Stimulated activated naive CD8-positive, alpha-beta T cell treated with anti-CD3 and anti-CD28 coated beads, Interleukin-15, Interleukin-2, amounts not matched to agents 100 ng/mL and 50 ng/mL, for 24 hours (primary cell): Measurements from ENCODE around the gene FRMD8.

Experiments
- H3K27ac Mint-ChIP-seq: one replicate; pipeline ENCODE4 v1.8.0; 2021; ENCODE audit warnings: mild to moderate bottlenecking, mixed read lengths
- H3K27me3 Mint-ChIP-seq: one replicate; pipeline ENCODE4 v1.8.0; 2021; ENCODE audit warnings: mixed read lengths
- H3K36me3 Mint-ChIP-seq: one replicate; pipeline ENCODE4 v1.8.0; 2021; ENCODE audit warnings: low read depth, mixed read lengths
- H3K4me1 Mint-ChIP-seq: one replicate; pipeline ENCODE4 v1.8.0; 2021; ENCODE audit warnings: low read depth, mixed read lengths
- H3K4me3 Mint-ChIP-seq: one replicate; pipeline ENCODE4 v1.8.0; 2021; ENCODE audit warnings: mild to moderate bottlenecking, mixed read lengths
- H3K9me3 Mint-ChIP-seq: one replicate; pipeline ENCODE4 v1.8.0; 2021; ENCODE audit warnings: mixed read lengths

Gene FRMD8

GRCh38 chr11:65362320-65362931 lies 24.0 kb upstream of the FRMD8 start:
- peaks cover 10% of the 10 kb centered on the region for H3K4me1 Mint-ChIP-seq
- peak overlapping the region; percentile 68 for H3K27ac Mint-ChIP-seq
- no peaks in the 10 kb centered on the region for H3K9me3 Mint-ChIP-seq
- H3K4me3 Mint-ChIP-seq, result peak overlapping the region; percentile 12
- no peaks in the 10 kb centered on the region for H3K27me3 Mint-ChIP-seq
- H3K36me3 Mint-ChIP-seq, result no peaks in the 10 kb centered on the region

- Mint-ChIP-seq H3K9me3 (no peaks in the 10 kb centered on the region), H3K4me3 (no peak overlapping the region), H3K36me3 (no peaks in the 10 kb centered on the region), H3K4me1 (peaks cover 10% of the 10 kb centered on the region), H3K27ac (no peak overlapping the region), H3K27me3 (no peaks in the 10 kb centered on the region)
Observed at GRCh38 chr11:65362966-65363365, 23.5 kb upstream of the FRMD8 start.

GRCh38 chr11:65363770-65364169 lies 22.7 kb upstream of the FRMD8 start:
- Mint-ChIP-seq H3K27me3 (no peaks in the 10 kb centered on the region), H3K4me3 (no peak overlapping the region), H3K4me1 (peaks cover 10% of the 10 kb centered on the region), H3K9me3 (no peaks in the 10 kb centered on the region), H3K27ac (no peak overlapping the region), H3K36me3 (no peaks in the 10 kb centered on the region)

- no peak overlapping the region for H3K27ac Mint-ChIP-seq
- H3K27me3 Mint-ChIP-seq, result no peaks in the 10 kb centered on the region
- H3K4me3 Mint-ChIP-seq, result no peak overlapping the region
- no peaks in the 10 kb centered on the region for H3K9me3 Mint-ChIP-seq
- peaks cover 10% of the 10 kb centered on the region for H3K4me1 Mint-ChIP-seq
- H3K36me3 Mint-ChIP-seq, result no peaks in the 10 kb centered on the region
Observed at GRCh38 chr11:65366340-65366773, 20.1 kb upstream of the FRMD8 start.

GRCh38 chr11:65370659-65371049 lies 15.8 kb upstream of the FRMD8 start:
- Mint-ChIP-seq H3K4me3 (no peak overlapping the region), H3K27me3 (no peaks in the 10 kb centered on the region), H3K27ac (peak overlapping the region; percentile 31), H3K36me3 (no peaks in the 10 kb centered on the region), H3K9me3 (no peaks in the 10 kb centered on the region), H3K4me1 (no peaks in the 10 kb centered on the region)

- Mint-ChIP-seq H3K36me3 (no peaks in the 10 kb centered on the region), H3K4me3 (no peak overlapping the region), H3K27ac (no peak overlapping the region), H3K27me3 (no peaks in the 10 kb centered on the region), H3K9me3 (no peaks in the 10 kb centered on the region), H3K4me1 (no peaks in the 10 kb centered on the region)
Observed at GRCh38 chr11:65373839-65374580, 12.4 kb upstream of the FRMD8 start.

GRCh38 chr11:65375012-65375411 lies 11.4 kb upstream of the FRMD8 start:
- Mint-ChIP-seq H3K9me3 (no peaks in the 10 kb centered on the region), H3K27me3 (no peaks in the 10 kb centered on the region), H3K4me3 (no peak overlapping the region), H3K27ac (no peak overlapping the region), H3K4me1 (peaks cover under 1% of the 10 kb centered on the region), H3K36me3 (no peaks in the 10 kb centered on the region)

GRCh38 chr11:65376138-65376713 lies 10.2 kb upstream of the FRMD8 start:
- peaks cover 6% of the 10 kb centered on the region for H3K4me1 Mint-ChIP-seq
- H3K4me3 Mint-ChIP-seq, result no peak overlapping the region
- no peaks in the 10 kb centered on the region for H3K27me3 Mint-ChIP-seq
- H3K27ac Mint-ChIP-seq, result no peak overlapping the region
- no peaks in the 10 kb centered on the region for H3K9me3 Mint-ChIP-seq
- no peaks in the 10 kb centered on the region for H3K36me3 Mint-ChIP-seq

- Mint-ChIP-seq H3K36me3 (no peaks in the 10 kb centered on the region), H3K27ac (no peak overlapping the region), H3K9me3 (no peaks in the 10 kb centered on the region), H3K27me3 (no peaks in the 10 kb centered on the region), H3K4me3 (no peak overlapping the region), H3K4me1 (peaks cover 14% of the 10 kb centered on the region)
Observed at GRCh38 chr11:65377036-65377435, 9.4 kb upstream of the FRMD8 start.

GRCh38 chr11:65377777-65378176 lies 8.7 kb upstream of the FRMD8 start:
- Mint-ChIP-seq H3K4me3 (no peak overlapping the region), H3K9me3 (no peaks in the 10 kb centered on the region), H3K27ac (peak overlapping the region; percentile 40), H3K4me1 (peaks cover 19% of the 10 kb centered on the region), H3K36me3 (no peaks in the 10 kb centered on the region), H3K27me3 (no peaks in the 10 kb centered on the region)

GRCh38 chr11:65378208-65378927 lies 8.1 kb upstream of the FRMD8 start:
- H3K27me3 Mint-ChIP-seq, result no peaks in the 10 kb centered on the region
- peaks cover 25% of the 10 kb centered on the region for H3K4me1 Mint-ChIP-seq
- H3K27ac Mint-ChIP-seq, result peak overlapping the region; percentile 45
- H3K36me3 Mint-ChIP-seq, result no peaks in the 10 kb centered on the region
- no peaks in the 10 kb centered on the region for H3K9me3 Mint-ChIP-seq
- H3K4me3 Mint-ChIP-seq, result no peak overlapping the region

GRCh38 chr11:65378928-65379638 lies 7.4 kb upstream of the FRMD8 start:
- Mint-ChIP-seq H3K27ac (peak overlapping the region; percentile 45), H3K36me3 (no peaks in the 10 kb centered on the region), H3K9me3 (no peaks in the 10 kb centered on the region), H3K4me1 (peaks cover 32% of the 10 kb centered on the region), H3K4me3 (no peak overlapping the region), H3K27me3 (no peaks in the 10 kb centered on the region)

GRCh38 chr11:65379698-65380459 lies 6.6 kb upstream of the FRMD8 start:
- H3K9me3 Mint-ChIP-seq, result no peaks in the 10 kb centered on the region
- no peak overlapping the region for H3K4me3 Mint-ChIP-seq
- no peak overlapping the region for H3K27ac Mint-ChIP-seq
- H3K36me3 Mint-ChIP-seq, result no peaks in the 10 kb centered on the region
- H3K27me3 Mint-ChIP-seq, result no peaks in the 10 kb centered on the region
- peaks cover 40% of the 10 kb centered on the region for H3K4me1 Mint-ChIP-seq
